ENCODE data around the gene ZNF536.
"Not testable (repeated sequence)": the region's sequence is repeated elsewhere in the genome, so short reads cannot be mapped to it uniquely, and the experiment has no call there.

Gene ZNF536

GRCh38 chr19:30482956-30483355 lies 110.8 kb downstream of the ZNF536 start:
- no peak for DNase-seq (ENCODE audit: low read depth)

- DNase-seq (ENCODE audit: low read depth) = not testable (repeated sequence)
These were observed 114.1 kb downstream of the ZNF536 start for GRCh38 chr19:30486250-30486649.

- no peak for DNase-seq (ENCODE audit: low read depth)
These were observed 115.0 kb downstream of the ZNF536 start for GRCh38 chr19:30487178-30487577.

GRCh38 chr19:30488191-30488590 lies 116.0 kb downstream of the ZNF536 start:
- no peak for DNase-seq (ENCODE audit: low read depth)

GRCh38 chr19:30490760-30491159 lies 118.6 kb downstream of the ZNF536 start:
- DNase-seq (ENCODE audit: low read depth) = no peak

- DNase-seq (ENCODE audit: low read depth) = no peak
These were observed 120.5 kb downstream of the ZNF536 start for GRCh38 chr19:30492586-30493270.

- no peak for DNase-seq (ENCODE audit: low read depth)
These were observed 124.8 kb downstream of the ZNF536 start for GRCh38 chr19:30497034-30497433.

- DNase-seq (ENCODE audit: low read depth) = not testable (repeated sequence)
These were observed 125.9 kb downstream of the ZNF536 start for GRCh38 chr19:30498085-30498484.

- no peak for DNase-seq (ENCODE audit: low read depth)
These were observed 126.5 kb downstream of the ZNF536 start for GRCh38 chr19:30498707-30499106.

GRCh38 chr19:30504272-30504671 lies 132.1 kb downstream of the ZNF536 start:
- no peak for DNase-seq (ENCODE audit: low read depth)

GRCh38 chr19:30512176-30513081 lies 140.2 kb downstream of the ZNF536 start:
- DNase-seq (ENCODE audit: low read depth) = no peak

GRCh38 chr19:30513082-30513411 lies 140.9 kb downstream of the ZNF536 start:
- no peak for DNase-seq (ENCODE audit: low read depth)

GRCh38 chr19:30516111-30516510 lies 143.9 kb downstream of the ZNF536 start:
- DNase-seq (ENCODE audit: low read depth) = no peak

GRCh38 chr19:30516531-30516930 lies 144.3 kb downstream of the ZNF536 start:
- no peak for DNase-seq (ENCODE audit: low read depth)

GRCh38 chr19:30518965-30519606 lies 146.9 kb downstream of the ZNF536 start:
- no peak for DNase-seq (ENCODE audit: low read depth)

GRCh38 chr19:30519607-30520205 lies 147.5 kb downstream of the ZNF536 start:
- DNase-seq (ENCODE audit: low read depth) = no peak

- DNase-seq (ENCODE audit: low read depth) = no peak
These were observed 148.7 kb downstream of the ZNF536 start for GRCh38 chr19:30520735-30521479.

GRCh38 chr19:30521937-30522336 lies 149.8 kb downstream of the ZNF536 start:
- DNase-seq (ENCODE audit: low read depth) = no peak

GRCh38 chr19:30522341-30522740 lies 150.2 kb downstream of the ZNF536 start:
- DNase-seq (ENCODE audit: low read depth) = no peak

- no peak for DNase-seq (ENCODE audit: low read depth)
These were observed 151.6 kb downstream of the ZNF536 start for GRCh38 chr19:30523791-30524190.

GRCh38 chr19:30525383-30525782 lies 153.2 kb downstream of the ZNF536 start:
- DNase-seq (ENCODE audit: low read depth) = no peak

GRCh38 chr19:30528919-30529318 lies 156.7 kb downstream of the ZNF536 start:
- DNase-seq (ENCODE audit: low read depth) = no peak

Measured in non-pigmented ciliary epithelial cell (primary cell).